PC-3 (cell line): ENCODE data around the gene SEC22C. TPM values are rescaled to one million over a fixed set of nuclear protein-coding genes. Genes with fewer than 3 reads are reported as not detected.

Source experiments
- ATAC-seq: fragments of 200-7000 bp; cut with Tn5 transposase; 2 replicates; pipeline ENCODE4 v1.9.1; 2020; ENCODE audit warnings: mild to moderate bottlenecking, moderate library complexity
- BruUV-seq: library from RNA; stranded (reverse); fragments of 400-500 nt; replicated peaks from 2 replicates; lab custom pipeline; 2021; lab: Mats Ljungman, UMichigan
- CTCF ChIA-PET: fragments of 300-600 bp; sonication (Branson Sonifier 250); formaldehyde crosslinking; loops from one replicate; lab custom pipeline; 2022; ENCODE audit warnings: antibody characterized with exemption; lab: Charles Lee
- POLR2A ChIA-PET: fragments of 300-600 bp; sonication (Branson Sonifier 250); formaldehyde crosslinking; loops from one replicate; lab custom pipeline; 2022; ENCODE audit warnings: antibody characterized with exemption; ENCODE audit not compliant: unreplicated experiment; lab: Charles Lee
- DNase-seq: peaks from one replicate; pipeline ENCODE4 v3.0.0-alpha.2; 2015
- H2AFZ ChIP-seq: fragments of 300-600 bp; sonication (generic); 2 replicates; pipeline ENCODE4 v1.6.0; 2016; ENCODE audit warnings: antibody characterized with exemption, low read length
- H3F3A ChIP-seq: fragments of 300-600 bp; sonication (generic); one replicate; pipeline ENCODE4 v1.6.0; 2017; ENCODE audit warnings: antibody characterized with exemption, low read length, control low read depth, mild to moderate bottlenecking; ENCODE audit not compliant: unreplicated experiment
- H3K27ac ChIP-seq: fragments of 300-600 bp; sonication (generic); 2 replicates; pipeline ENCODE4 v1.5.1; 2016; ENCODE audit warnings: mild to moderate bottlenecking, low read length
- H3K27me3 ChIP-seq: fragments of 300-600 bp; sonication (generic); 2 replicates; pipeline ENCODE4 v1.6.1; 2016; ENCODE audit warnings: low read length, mixed read lengths
- H3K36me3 ChIP-seq: fragments of 300-600 bp; sonication (generic); 2 replicates; pipeline ENCODE4 v1.6.1; 2016; ENCODE audit warnings: low read depth, mixed run types, low read length, mixed read lengths
- H3K4me1 ChIP-seq: fragments of 300-600 bp; sonication (generic); 2 replicates; pipeline ENCODE4 v1.5.1; 2016; ENCODE audit warnings: low read length; ENCODE audit not compliant: insufficient read depth
- H3K4me2 ChIP-seq: fragments of 300-600 bp; sonication (generic); 2 replicates; pipeline ENCODE4 v1.6.0; 2016; ENCODE audit warnings: low read length
- H3K4me3 ChIP-seq: fragments of 300-600 bp; sonication (generic); 2 replicates; pipeline ENCODE4 v1.5.1; 2016; ENCODE audit warnings: mild to moderate bottlenecking, low read length, mixed read lengths
- H3K79me2 ChIP-seq: fragments of 300-600 bp; sonication (generic); 2 replicates; pipeline ENCODE4 v1.6.1; 2017; ENCODE audit warnings: low read length, mixed read lengths
- H3K9ac ChIP-seq: fragments of 300-600 bp; sonication (generic); 2 replicates; pipeline ENCODE4 v1.6.0; 2016; ENCODE audit warnings: mild to moderate bottlenecking, low read length
- H3K9me2 ChIP-seq: fragments of 300-600 bp; sonication (generic); replicated peaks from 2 replicates; pipeline ENCODE4 v1.6.1; 2016; ENCODE audit warnings: mixed run types, low read length, mixed read lengths
- H3K9me3 ChIP-seq: fragments of 300-600 bp; sonication (generic); 2 replicates; pipeline ENCODE4 v1.6.1; 2016; ENCODE audit warnings: low read length, mixed read lengths
- H4K20me1 ChIP-seq: fragments of 300-600 bp; sonication (generic); 2 replicates; pipeline ENCODE4 v1.6.1; 2016; ENCODE audit warnings: low read length, mixed read lengths
- CTCF ChIP-seq: fragments of 300-600 bp; sonication (generic); conservative IDR thresholded peaks from 2 replicates; pipeline ENCODE4 v1.5.1; 2017; ENCODE audit warnings: antibody characterized with exemption, low read depth, mild to moderate bottlenecking, low read length
- EZH2 ChIP-seq: fragments of 300-600 bp; sonication (generic); IDR thresholded peaks from one replicate; pipeline ENCODE4 v1.6.1; 2017; ENCODE audit warnings: antibody characterized with exemption, mild to moderate bottlenecking, low read length; ENCODE audit not compliant: unreplicated experiment
- EZH2phosphoT487 ChIP-seq: fragments of 300-600 bp; sonication (generic); IDR thresholded peaks from 2 replicates; pipeline ENCODE4 v1.6.1; 2018; ENCODE audit warnings: mild to moderate bottlenecking, antibody characterized with exemption, low read length, borderline replicate concordance
- intact Hi-C: fragments of 100-400 bp; cut with micrococcal nuclease; formaldehyde crosslinking; loops from 2 replicates; pipeline ENCODE4 v1.9.0; 2023
- total RNA-seq: library from RNA; depleted of rRNA; stranded (reverse); fragments of >200 nt; gene quantifications from 2 replicates; pipeline ENCODE4 v1.2.3, GENCODE V29; 2014

Gene SEC22C
- total RNA-seq, 1 experiment from 2014 or later: 63.3 TPM

- no peaks in the 10 kb centered on the region for H3K27me3 ChIP-seq
- H2AFZ ChIP-seq: peak overlapping the region; percentile 65
- BruUV-seq: no TSS peak
- H3K4me2 ChIP-seq: peak overlapping the region; percentile 94
- no peaks in the 10 kb centered on the region for H3K9me3 ChIP-seq
- no peaks in the 10 kb centered on the region for H3K9me2 ChIP-seq
- ATAC-seq (peak; percentile 6), DNase-seq (no peak)
- TF ChIP-seq CTCF (no peak), EZH2 (no peak), EZH2phosphoT487 (no peak)
- intact Hi-C loops: loop anchor here (1.0 to 5.0 kb wide), 3 partner anchors 9 to 236 kb away; partner anchors contain the start of gene NKTR
- peak overlapping the region; percentile 72 for H3K4me3 ChIP-seq
- CTCF ChIA-PET: interaction anchor here (0.6 kb wide), 1 partner anchor 474 kb away, joined by 3 read pairs; no protein-coding TSS in a partner anchor
- no peaks in the 10 kb centered on the region for H3F3A ChIP-seq
- POLR2A ChIA-PET: interaction anchor here (1.0 kb wide), 2 partner anchors 9 kb away, joined by 3 to 10 read pairs; partner anchors contain the start of gene NKTR
- H3K9ac ChIP-seq: peak overlapping the region; percentile 85
- H3K4me1 ChIP-seq: peaks cover 22% of the 10 kb centered on the region
- 0 out of 2 replicates have a peak, but pooled peaks cover 5% of the 10 kb centered on the region for H4K20me1 ChIP-seq
- H3K79me2 ChIP-seq: peaks cover 34% of the 10 kb centered on the region
- peaks cover 26% of the 10 kb centered on the region for H3K36me3 ChIP-seq
- H3K27ac ChIP-seq: peak overlapping the region; percentile 43
Observed at GRCh38 chr3:42590989-42591756, 9.4 kb upstream of the SEC22C start.

GRCh38 chr3:42589382-42590109, 7.8 kb upstream of the SEC22C start:
- 0 out of 2 replicates have a peak, but pooled peaks cover 5% of the 10 kb centered on the region for H4K20me1 ChIP-seq
- ATAC-seq (no peak), DNase-seq (no peak)
- H3K79me2 ChIP-seq: peaks cover 34% of the 10 kb centered on the region
- peaks cover 22% of the 10 kb centered on the region for H3K4me1 ChIP-seq
- CTCF ChIA-PET: no interaction called here
- H3K4me3 ChIP-seq: peak overlapping the region; percentile 72; the same call in 1 of the 2 replicates
- TF ChIP-seq EZH2 (no peak), EZH2phosphoT487 (no peak), CTCF (no peak)
- intact Hi-C loops: loop anchor here (1.0 to 5.0 kb wide), 3 partner anchors 7 to 238 kb away; partner anchors contain the start of gene NKTR
- no peaks in the 10 kb centered on the region for H3K9me3 ChIP-seq
- peak overlapping the region; percentile 82 for H2AFZ ChIP-seq
- no peaks in the 10 kb centered on the region for H3K9me2 ChIP-seq
- H3K27me3 ChIP-seq: no peaks in the 10 kb centered on the region
- peaks cover 18% of the 10 kb centered on the region for H3K36me3 ChIP-seq
- H3K9ac ChIP-seq: peak overlapping the region; percentile 68
- H3F3A ChIP-seq: no peaks in the 10 kb centered on the region
- POLR2A ChIA-PET: no interaction called here
- peak overlapping the region; percentile 87 for H3K4me2 ChIP-seq
- peak overlapping the region; percentile 55 for H3K27ac ChIP-seq
- BruUV-seq: no TSS peak
